H1 (cell line): ENCODE data around the gene PHACTR2. TPM values are rescaled to one million over a fixed set of nuclear protein-coding genes. Genes with fewer than 3 reads are reported as not detected.

ENCODE experiments used
- CTCF ChIA-PET: fragments of 300-600 bp; sonication (Branson Sonifier 250); formaldehyde crosslinking; loops from one replicate; lab custom pipeline; 2021; ENCODE audit not compliant: partially characterized antibody; lab: Charles Lee
- POLR2A ChIA-PET: fragments of 300-600 bp; sonication (Branson Sonifier 250); formaldehyde crosslinking; loops from one replicate; lab custom pipeline; 2021; ENCODE audit warnings: inconsistent platforms; ENCODE audit not compliant: partially characterized antibody; lab: Charles Lee
- DNase-seq, 2 experiments: peaks; one replicate each; pipeline versions ENCODE4 v3.0.0 to v3.0.0-alpha.2; 2010 to 2022; ENCODE audit warnings: low spot score in 2 of 2, low read depth in 1 of 2, mixed read lengths in 1 of 2
- FAIRE-seq: peaks from 2 replicates; lab custom pipeline; 2011; peaks lifted over from hg19 to GRCh38; lab: Jason Lieb, UNC
- H2AFZ ChIP-seq: 2 replicates; pipeline ENCODE4 v1.8.1; 2012; ENCODE audit warnings: low read length, inconsistent platforms
- H2AK5ac ChIP-seq: 2 replicates; pipeline ENCODE4 v1.6.1; 2013; ENCODE audit warnings: low read depth, low read length
- H2BK120ac ChIP-seq: replicated peaks from 2 replicates; pipeline ENCODE3; 2013; ENCODE audit warnings: low read depth, low read length, inconsistent platforms
- H2BK12ac ChIP-seq: 2 replicates; pipeline ENCODE4 v1.6.1; 2013; ENCODE audit warnings: low read depth, low read length
- H2BK15ac ChIP-seq: 2 replicates; pipeline ENCODE4 v1.6.1; 2013; ENCODE audit warnings: low read length
- H2BK20ac ChIP-seq: 2 replicates; pipeline ENCODE4 v1.6.1; 2013; ENCODE audit warnings: low read length
- H2BK5ac ChIP-seq: 2 replicates; pipeline ENCODE4 v1.6.1; 2013; ENCODE audit warnings: low read depth, low read length
- H3K14ac ChIP-seq: 2 replicates; pipeline ENCODE4 v1.6.1; 2013; ENCODE audit warnings: inconsistent platforms; ENCODE audit not compliant: insufficient read length
- H3K18ac ChIP-seq: 2 replicates; pipeline ENCODE4 v1.6.1; 2013; ENCODE audit warnings: low read length; ENCODE audit errors: extremely low read depth
- H3K23ac ChIP-seq: 2 replicates; pipeline ENCODE4 v1.6.1; 2013; ENCODE audit warnings: inconsistent platforms; ENCODE audit not compliant: insufficient read length
- H3K23me2 ChIP-seq: 2 replicates; pipeline ENCODE4 v1.6.1; 2013; ENCODE audit warnings: low read depth, low read length
- H3K27ac ChIP-seq: 2 replicates; pipeline ENCODE4 v1.6.1; 2011; ENCODE audit warnings: low read depth, low read length, inconsistent platforms
- H3K27me3 ChIP-seq, 4 experiments: replicated peaks in 1 of 4; 1 replicate in 1 of 4; 2 replicates in 3 of 4; pipeline versions ENCODE4 v1.6.1 to v1.8.1; 2011 to 2013; ENCODE audit warnings: low read length in 3 of 4, mild to moderate bottlenecking in 3 of 4, inconsistent platforms in 2 of 4, mixed read lengths in 2 of 4, moderate library complexity in 1 of 4; ENCODE audit not compliant: control insufficient read depth in 3 of 4, insufficient read depth in 3 of 4; ENCODE audit errors: extremely low read depth in 1 of 4
- H3K36me3 ChIP-seq, 4 experiments: 2 replicates each; pipeline versions ENCODE4 v1.6.1 to v1.8.1; 2011 to 2013; ENCODE audit warnings: mild to moderate bottlenecking in 4 of 4, low read length in 3 of 4, moderate library complexity in 2 of 4, control low read depth in 1 of 4, inconsistent platforms in 1 of 4; ENCODE audit not compliant: insufficient read depth in 4 of 4, control insufficient read depth in 2 of 4
- H3K4ac ChIP-seq: replicated peaks from 2 replicates; pipeline ENCODE3; 2013; ENCODE audit warnings: low read length, low read depth, mixed read lengths, inconsistent platforms; ENCODE audit not compliant: insufficient read length
- H3K4me1 ChIP-seq, 4 experiments: replicated peaks in 1 of 4; 1 replicate in 1 of 4; 2 replicates in 3 of 4; pipeline versions ENCODE4 v1.6.1 to v1.8.1; 2011 to 2013; ENCODE audit warnings: low read length in 3 of 4, inconsistent platforms in 2 of 4, mixed read lengths in 1 of 4; ENCODE audit not compliant: insufficient read depth in 4 of 4, control insufficient read depth in 3 of 4
- H3K4me2 ChIP-seq, 2 experiments: 2 replicates each; pipeline versions ENCODE4 v1.6.1 to v1.8.1; 2011 to 2013; ENCODE audit warnings: low read depth in 2 of 2, low read length in 2 of 2, control low read depth in 1 of 2, inconsistent platforms in 1 of 2, mild to moderate bottlenecking in 1 of 2; ENCODE audit not compliant: insufficient read depth in 1 of 2
- H3K4me3 ChIP-seq, 4 experiments: fragments of 200-600, 300-600 bp in 1 of 4; sonication (generic), shearing (Covaris generic), sonication (Bioruptor Twin) in 1 of 4; 2 replicates each; pipeline versions ENCODE4 v1.5.1 to v1.8.1; 2011 to 2016; ENCODE audit warnings: low read length in 4 of 4, low read depth in 3 of 4, control low read depth in 2 of 4, inconsistent platforms in 2 of 4, mild to moderate bottlenecking in 2 of 4, mixed read lengths in 1 of 4, moderate library complexity in 1 of 4; ENCODE audit not compliant: insufficient read depth in 2 of 4; ENCODE audit errors: extremely low read depth in 1 of 4
- H3K56ac ChIP-seq: replicated peaks from 2 replicates; pipeline ENCODE3; 2013; ENCODE audit warnings: low read depth, mild to moderate bottlenecking, mixed read lengths, low read length, inconsistent platforms; ENCODE audit not compliant: insufficient read length
- H3K79me1 ChIP-seq: 2 replicates; pipeline ENCODE4 v1.6.1; 2013; ENCODE audit warnings: low read depth, low read length, control low read depth
- H3K79me2 ChIP-seq, 2 experiments: 2 replicates each; pipeline versions ENCODE4 v1.6.1 to v1.8.1; 2012 to 2013; ENCODE audit warnings: low read length in 2 of 2, mild to moderate bottlenecking in 2 of 2, inconsistent platforms in 1 of 2; ENCODE audit not compliant: insufficient read depth in 2 of 2, control insufficient read depth in 1 of 2
- H3K9ac ChIP-seq, 4 experiments: replicated peaks in 1 of 4; 1 replicate in 1 of 4; 2 replicates in 3 of 4; pipeline versions ENCODE4 v1.6.1 to v1.8.1; 2011 to 2013; ENCODE audit warnings: low read depth in 3 of 4, low read length in 3 of 4, control low read depth in 2 of 4, mild to moderate bottlenecking in 2 of 4, moderate library complexity in 2 of 4, inconsistent platforms in 1 of 4; ENCODE audit errors: extremely low read depth in 1 of 4
- H3K9me3 ChIP-seq, 2 experiments: 2 replicates each; pipeline versions ENCODE4 v1.6.1 to v1.8.1; 2012 to 2013; ENCODE audit warnings: mild to moderate bottlenecking in 2 of 2, moderate library complexity in 2 of 2, control low read depth in 1 of 2, inconsistent platforms in 1 of 2, low read depth in 1 of 2, low read length in 1 of 2, mixed read lengths in 1 of 2; ENCODE audit not compliant: insufficient read depth in 2 of 2
- H4K20me1 ChIP-seq, 2 experiments: replicated peaks in 1 of 2; 2 replicates each; pipeline versions ENCODE3 to v1.8.1; 2011 to 2013; ENCODE audit warnings: inconsistent platforms in 2 of 2, low read length in 2 of 2, mild to moderate bottlenecking in 1 of 2; ENCODE audit not compliant: insufficient read depth in 2 of 2, control insufficient read depth in 1 of 2
- H4K5ac ChIP-seq: 2 replicates; pipeline ENCODE4 v1.6.1; 2013; ENCODE audit warnings: low read length, low read depth, mixed read lengths, inconsistent platforms; ENCODE audit not compliant: insufficient read length
- H4K8ac ChIP-seq: 2 replicates; pipeline ENCODE4 v1.8.0; 2013; ENCODE audit warnings: mild to moderate bottlenecking, moderate library complexity, low read length, inconsistent platforms; ENCODE audit not compliant: insufficient read depth; ENCODE audit errors: extremely low read depth
- H4K91ac ChIP-seq: replicated peaks from 2 replicates; pipeline ENCODE3; 2013; ENCODE audit warnings: low read length, mixed read lengths, inconsistent platforms; ENCODE audit not compliant: insufficient read length
- CTBP2 ChIP-seq: IDR thresholded peaks from 2 replicates; pipeline ENCODE4 v1.7.0; 2011; ENCODE audit warnings: borderline replicate concordance, mild to moderate bottlenecking, moderate library complexity, mixed read lengths, low read length; ENCODE audit not compliant: insufficient read depth, insufficient read length
- HDAC2 ChIP-seq, 2 experiments: fragments of 300-600 bp in 1 of 2; sonication (generic) in 1 of 2; IDR thresholded peaks; 2 replicates each; pipeline ENCODE4 v1.6.1; 2011 to 2012; ENCODE audit warnings: low read depth in 2 of 2, low read length in 2 of 2, mild to moderate bottlenecking in 2 of 2, moderate library complexity in 2 of 2, borderline replicate concordance in 1 of 2, inconsistent platforms in 1 of 2
- KDM5A ChIP-seq: fragments of 200-600 bp; IDR thresholded peaks from 2 replicates; pipeline ENCODE4 v1.7.1; 2012; ENCODE audit warnings: mild to moderate bottlenecking, low read length, inconsistent platforms, mixed read lengths
- POLR2AphosphoS5 ChIP-seq: IDR thresholded peaks from 2 replicates; pipeline ENCODE4 v1.6.1; 2011; ENCODE audit warnings: low read depth, low read length
- SUZ12 ChIP-seq: fragments of 200-600 bp; sonication (generic); IDR thresholded peaks from 2 replicates; pipeline ENCODE4 v1.6.1; 2012; ENCODE audit warnings: mild to moderate bottlenecking, inconsistent platforms, low read length, moderate library complexity, mixed read lengths
- WGBS, 2 experiments: shearing (Covaris generic) in 1 of 2; methylation state at CpG; one replicate each; pipeline versions ENCODE4 v1.1.6 to v1.1.7; 2013 to 2015; ENCODE audit warnings: low lambda C conversion rate in 2 of 2, mixed read lengths in 2 of 2, inconsistent platforms in 1 of 2, low coverage in 1 of 2, missing lambda C conversion rate in 1 of 2; ENCODE audit not compliant: insufficient replicate concordance in 2 of 2, insufficient coverage in 1 of 2, insufficient read length in 1 of 2; ENCODE audit errors: extremely low coverage in 1 of 2, missing lambda C conversion rate in 1 of 2; 5-methylcytosine and 5-hydroxymethylcytosine counted together
- polyA plus RNA-seq, 7 experiments: library from polyadenylated mRNA; depleted of rRNA in 3 of 7; stranded (reverse) in 5 of 7; unstranded in 2 of 7; fragments of >200 nt in 5 of 7; fragments of 200-250 nt in 2 of 7; gene quantifications; 1 replicate in 5 of 7; 2 replicates in 1 of 7; 4 replicates in 1 of 7; pipeline versions ENCODE4 v1.2.1 to v1.2.3, GENCODE V29; 2011 to 2013; ENCODE audit warnings: missing spikeins in 2 of 7, mixed read lengths in 2 of 7
- total RNA-seq: library from RNA; stranded (reverse); fragmentation: NEBNext Ultra II Directional; extraction: Animal tissue kit (Norgen Biotek cat#: 25700); gene quantifications from 2 replicates; pipeline ENCODE4 v1.2.1, GENCODE V29; 2021

The PHACTR2 gene
- total and polyA plus RNA-seq, 2 of the 8 experiments (the other 6 are each of a cell fraction or from before 2014, with no cell fraction given), result 16.9 to 131 TPM

DNA sequence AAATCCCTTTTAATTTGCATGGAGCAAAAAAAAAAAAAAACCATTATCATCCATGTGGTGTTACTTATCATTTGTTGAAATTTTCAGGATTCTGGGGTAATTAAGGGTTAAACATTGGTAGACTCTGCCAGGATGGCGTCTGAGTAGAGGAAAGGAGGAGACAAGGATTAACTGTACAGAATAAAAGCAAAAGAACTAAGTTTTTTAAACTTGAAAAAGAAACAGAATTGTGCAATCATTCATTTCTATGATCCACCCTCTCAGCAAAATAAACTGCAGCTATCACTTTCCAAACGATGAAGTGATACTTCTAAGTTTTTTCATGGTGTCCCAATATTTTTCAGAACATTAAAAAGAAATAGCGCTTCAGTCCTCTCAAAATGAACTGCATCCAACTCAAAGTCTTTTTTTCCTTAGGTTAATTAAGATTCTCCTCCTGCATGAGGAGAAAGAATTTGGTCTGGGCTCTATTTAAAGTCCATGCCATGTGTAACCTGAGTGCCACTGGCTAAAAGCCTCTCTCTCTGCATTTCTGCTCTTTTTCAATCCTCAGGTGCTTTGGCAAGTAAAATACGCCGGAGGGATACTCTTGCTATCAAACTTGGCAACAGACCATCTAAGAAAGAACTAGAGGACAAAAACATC lies 95.9 kb downstream of the PHACTR2 start:
- H4K20me1 ChIP-seq, result no peaks in the 10 kb centered on the region
- H3K4me1 ChIP-seq, result no peaks in the 10 kb centered on the region
- 91% methylated on average over 5 of the region's 5 CpGs; no CpG with 5 or more reads in 1 of the 2 experiments for WGBS, 2 experiments
- no peak overlapping the region for H3K23ac ChIP-seq
- no peak overlapping the region for H3K56ac ChIP-seq
- H3K4me2 ChIP-seq, result no peak overlapping the region
- H2BK20ac ChIP-seq, result no peak overlapping the region
- no peak overlapping the region for H3K14ac ChIP-seq
- H2BK5ac ChIP-seq, result no peak overlapping the region
- H3K27me3 ChIP-seq, result no peaks in the 10 kb centered on the region
- CTCF ChIA-PET, result no interaction called here
- H3K23me2 ChIP-seq, result no peaks in the 10 kb centered on the region
- no peak overlapping the region for H2AK5ac ChIP-seq
- H2AFZ ChIP-seq, result no peak overlapping the region
- H3K9me3 ChIP-seq, result no peaks in the 10 kb centered on the region
- H3K36me3 ChIP-seq, result peaks cover 5 to 74% (median 31%) of the 10 kb centered on the region in 4 experiments
- no peak overlapping the region for H3K18ac ChIP-seq
- no peak overlapping the region for H3K4me3 ChIP-seq
- H3K9ac ChIP-seq, result no peak overlapping the region
- FAIRE-seq (no peak), DNase-seq (no peak)
- H2BK15ac ChIP-seq, result no peak overlapping the region
- H2BK120ac ChIP-seq, result no peak overlapping the region
- H2BK12ac ChIP-seq, result no peak overlapping the region
- no peak overlapping the region for H3K27ac ChIP-seq
- no peak overlapping the region for H4K91ac ChIP-seq
- POLR2A ChIA-PET, result interaction anchor here (1.1 kb wide), 1 partner anchor 8 kb away, joined by 3 read pairs; no protein-coding TSS in a partner anchor
- H3K79me1 ChIP-seq, result no peaks in the 10 kb centered on the region
- H4K8ac ChIP-seq, result no peak overlapping the region
- TF ChIP-seq CTBP2, result no peak
- TF ChIP-seq POLR2AphosphoS5, result no peak
- no peak for TF ChIP-seq SUZ12
- TF ChIP-seq KDM5A, result no peak
- TF ChIP-seq HDAC2 (IDR thresholded peaks at IDR 0.05; ENCODE audit: borderline replicate concordance in 1 of 2, low read depth in 2 of 2, low read length in 2 of 2), result no peak
- no peaks in the 10 kb centered on the region for H3K79me2 ChIP-seq
- H3K4ac ChIP-seq, result no peak overlapping the region
- H4K5ac ChIP-seq, result no peak overlapping the region
